Esophagus muscularis mucosa (tissue), 4 donors: Measurements from ENCODE around the gene RNF149. TPM values are rescaled to one million over a fixed set of nuclear protein-coding genes. Genes with fewer than 3 reads are reported as not detected.

Experiments
- DNase-seq: peaks from one replicate; pipeline ENCODE4 v3.0.0-alpha.2; 2017; ENCODE audit errors: extremely low spot score
- H3K27ac ChIP-seq, 4 donors: fragments of 200-600 bp; sonication (generic); replicated peaks in 1 of 4; 1 replicate in 3 of 4; 2 replicates in 1 of 4; pipeline ENCODE4 v1.5.1; 2016 to 2019; ENCODE audit warnings: mild to moderate bottlenecking in 1 of 4
- H3K27me3 ChIP-seq, 4 donors: fragments of 200-600 bp; sonication (generic); one replicate each; pipeline versions ENCODE4 v1.5.1 to v1.6.0; 2016 to 2019
- H3K36me3 ChIP-seq, 4 donors: fragments of 200-600 bp; sonication (generic); one replicate each; pipeline ENCODE4 v1.5.1; 2016 to 2019
- H3K4me1 ChIP-seq, 4 donors: fragments of 200-600 bp; sonication (generic); one replicate each; pipeline ENCODE4 v1.5.1; 2016 to 2019
- H3K4me3 ChIP-seq, 4 donors: fragments of 200-600 bp; sonication (generic); 1 replicate in 2 of 4; 2 replicates in 2 of 4; pipeline ENCODE4 v1.5.1; 2016 to 2019; ENCODE audit warnings: mild to moderate bottlenecking in 4 of 4, moderate library complexity in 1 of 4
- H3K9me3 ChIP-seq, 4 donors: fragments of 200-600 bp; sonication (generic); 1 replicate in 3 of 4; 2 replicates in 1 of 4; pipeline ENCODE4 v1.5.1; 2016 to 2019
- EP300 ChIP-seq: sonication (generic); formaldehyde crosslinking; IDR thresholded peaks from one replicate; pipeline ENCODE4 v1.6.1; 2017; ENCODE audit warnings: antibody characterized with exemption
- POLR2A ChIP-seq: fragments of 450-650 bp; IDR thresholded peaks from one replicate; pipeline ENCODE4 v1.6.1; 2017; ENCODE audit warnings: antibody characterized with exemption, moderate library complexity, mild to moderate bottlenecking, low read depth
- POLR2AphosphoS5 ChIP-seq, 2 donors: sonication (generic); formaldehyde crosslinking; IDR thresholded peaks; one replicate each; pipeline ENCODE4 v1.6.1; 2017; ENCODE audit warnings: antibody characterized with exemption in 2 of 2
- WGBS: methylation state at CpG from one replicate; pipeline ENCODE4 v1.1.5; 2018; 5-methylcytosine and 5-hydroxymethylcytosine counted together
- intact Hi-C: fragments of 100-400 bp; cut with DNase I; formaldehyde crosslinking; loops from one replicate; pipeline ENCODE4 v1.15.1; 2023
- total RNA-seq, 4 donors: library from RNA; depleted of rRNA; stranded (reverse); fragments of >200 nt; gene quantifications; one replicate each; pipeline versions ENCODE4 v1.1.0 to v1.2.1, GENCODE V29; 2016
- TF ChIP-seq, protein P1 (sequence below), 3 experiments: fragments of 200-600 bp in 2 of 3; fragments of 450-650 bp in 1 of 3; sonication (generic) in 2 of 3; IDR thresholded peaks; one replicate each; pipeline ENCODE4 v1.5.1; 2017 to 2019; ENCODE audit warnings: antibody characterized with exemption in 3 of 3, mild to moderate bottlenecking in 2 of 3, moderate library complexity in 1 of 3

The RNF149 gene
- total RNA-seq, 4 donors from 2014 or later: 29.5 to 66.6 (median 40.0) TPM

GRCh38 chr2:101265893-101266499 lies 42.5 kb downstream of the RNF149 start:
- TF ChIP-seq, protein P1, sequence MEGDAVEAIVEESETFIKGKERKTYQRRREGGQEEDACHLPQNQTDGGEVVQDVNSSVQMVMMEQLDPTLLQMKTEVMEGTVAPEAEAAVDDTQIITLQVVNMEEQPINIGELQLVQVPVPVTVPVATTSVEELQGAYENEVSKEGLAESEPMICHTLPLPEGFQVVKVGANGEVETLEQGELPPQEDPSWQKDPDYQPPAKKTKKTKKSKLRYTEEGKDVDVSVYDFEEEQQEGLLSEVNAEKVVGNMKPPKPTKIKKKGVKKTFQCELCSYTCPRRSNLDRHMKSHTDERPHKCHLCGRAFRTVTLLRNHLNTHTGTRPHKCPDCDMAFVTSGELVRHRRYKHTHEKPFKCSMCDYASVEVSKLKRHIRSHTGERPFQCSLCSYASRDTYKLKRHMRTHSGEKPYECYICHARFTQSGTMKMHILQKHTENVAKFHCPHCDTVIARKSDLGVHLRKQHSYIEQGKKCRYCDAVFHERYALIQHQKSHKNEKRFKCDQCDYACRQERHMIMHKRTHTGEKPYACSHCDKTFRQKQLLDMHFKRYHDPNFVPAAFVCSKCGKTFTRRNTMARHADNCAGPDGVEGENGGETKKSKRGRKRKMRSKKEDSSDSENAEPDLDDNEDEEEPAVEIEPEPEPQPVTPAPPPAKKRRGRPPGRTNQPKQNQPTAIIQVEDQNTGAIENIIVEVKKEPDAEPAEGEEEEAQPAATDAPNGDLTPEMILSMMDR (IDR thresholded peaks at IDR 0.05): no peak
- no peak for TF ChIP-seq POLR2AphosphoS5 (IDR thresholded peaks at IDR 0.05)
- peaks cover 56 to 92% (median 72%) of the 10 kb centered on the region in 4 donors for H3K36me3 ChIP-seq
- DNase-seq: no peak
- no peaks in the 10 kb centered on the region for H3K27me3 ChIP-seq
- H3K4me3 ChIP-seq: no peak overlapping the region
- no peaks in the 10 kb centered on the region for H3K4me1 ChIP-seq
- 82% methylated on average over 11 of the region's 11 CpGs for WGBS
- intact Hi-C loops: no loop called here
- no peak overlapping the region for H3K27ac ChIP-seq
- no peaks in the 10 kb centered on the region for H3K9me3 ChIP-seq

GRCh38 chr2:101264360-101264939 lies 44.1 kb downstream of the RNF149 start:
- H3K27me3 ChIP-seq: no peaks in the 10 kb centered on the region
- 90% methylated on average over 13 of the region's 13 CpGs for WGBS
- H3K27ac ChIP-seq: no peak overlapping the region

GRCh38 chr2:101263377-101263800 lies 45.1 kb downstream of the RNF149 start:
- DNase-seq: no peak
- H3K36me3 ChIP-seq: peaks cover 40 to 81% (median 59%) of the 10 kb centered on the region in 4 donors
- no peaks in the 10 kb centered on the region for H3K4me1 ChIP-seq
- H3K27me3 ChIP-seq: no peaks in the 10 kb centered on the region
- H3K27ac ChIP-seq: no peak overlapping the region
- no peaks in the 10 kb centered on the region for H3K9me3 ChIP-seq
- no peak overlapping the region for H3K4me3 ChIP-seq
- intact Hi-C loops: no loop called here
- TF ChIP-seq POLR2AphosphoS5 (IDR thresholded peaks at IDR 0.05) (no peak), POLR2A (no peak), EP300 (no peak)
- TF ChIP-seq, protein P1 (IDR thresholded peaks at IDR 0.05): no peak
- WGBS: 89% methylated on average over 1 of the region's 1 CpG

More at GRCh38 chr2:101264360-101264939, 44.1 kb downstream of the RNF149 start:
- no peak for TF ChIP-seq POLR2AphosphoS5 (IDR thresholded peaks at IDR 0.05)
- no peak for DNase-seq
- H3K4me3 ChIP-seq: no peak overlapping the region
- no peaks in the 10 kb centered on the region for H3K9me3 ChIP-seq
- H3K4me1 ChIP-seq: no peaks in the 10 kb centered on the region
- H3K36me3 ChIP-seq: peaks cover 47 to 81% (median 61%) of the 10 kb centered on the region in 4 donors
- intact Hi-C loops: no loop called here

- peaks cover 0 to 3% (median 0%) of the 10 kb centered on the region in 4 donors for H3K4me1 ChIP-seq
- no peak for DNase-seq
- no peaks in the 10 kb centered on the region for H3K27me3 ChIP-seq
- no peak overlapping the region for H3K27ac ChIP-seq
- H3K4me3 ChIP-seq: no peak overlapping the region
- 83% methylated on average over 4 of the region's 4 CpGs for WGBS
- H3K9me3 ChIP-seq: no peaks in the 10 kb centered on the region
- intact Hi-C loops: no loop called here
- H3K36me3 ChIP-seq: peaks cover 30 to 76% (median 53%) of the 10 kb centered on the region in 4 donors
- TF ChIP-seq POLR2AphosphoS5 (IDR thresholded peaks at IDR 0.05) (no peak), POLR2A (no peak), EP300 (no peak)
- TF ChIP-seq, protein P1 (IDR thresholded peaks at IDR 0.05): no peak
Measured at GRCh38 chr2:101262142-101262541, 46.4 kb downstream of the RNF149 start.

DNA sequence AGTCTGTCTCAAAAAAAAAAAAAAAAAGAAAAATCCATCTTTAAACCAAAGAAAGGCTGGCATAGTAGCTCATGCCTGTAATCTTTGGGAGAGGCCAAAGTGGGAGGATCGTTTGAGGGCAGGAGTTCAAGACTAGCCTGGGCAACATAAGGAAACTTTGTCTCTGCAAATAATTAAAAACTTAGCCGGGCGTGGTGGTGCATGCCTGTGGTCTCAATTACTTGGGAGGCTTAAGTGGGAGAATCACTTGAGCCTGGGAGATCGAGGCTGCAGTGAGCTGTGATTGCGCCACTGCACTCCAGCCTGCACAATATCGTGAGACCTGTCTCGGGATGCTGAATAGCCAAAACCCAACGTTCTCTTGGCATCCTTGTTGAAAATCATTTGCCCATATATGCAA lies 49.7 kb downstream of the RNF149 start:
- TF ChIP-seq EP300 (no peak), POLR2A (no peak), POLR2AphosphoS5 (IDR thresholded peaks at IDR 0.05) (no peak)
- TF ChIP-seq, protein P1 (IDR thresholded peaks at IDR 0.05): no peak
- intact Hi-C loops: no loop called here

More for the DNA sequence above, 49.7 kb downstream of the RNF149 start:
- Histone ChIP-seq H3K27me3 (no peaks in the 10 kb centered on the region), H3K9me3 (no peaks in the 10 kb centered on the region), H3K36me3 (peaks cover 16 to 42% (median 31%) of the 10 kb centered on the region in 4 donors), H3K27ac (no peak overlapping the region), H3K4me1 (peaks cover 25 to 32% (median 27%) of the 10 kb centered on the region in 4 donors), H3K4me3 (no peak overlapping the region)
- 97% methylated on average over 8 of the region's 8 CpGs for WGBS
- no peak for DNase-seq
